ENCODE results near the gene CNTNAP2.
"Not testable (repeated sequence)": the region's sequence is repeated elsewhere in the genome, so short reads cannot be mapped to it uniquely, and the experiment has no call there.

CNTNAP2 gene

DNA sequence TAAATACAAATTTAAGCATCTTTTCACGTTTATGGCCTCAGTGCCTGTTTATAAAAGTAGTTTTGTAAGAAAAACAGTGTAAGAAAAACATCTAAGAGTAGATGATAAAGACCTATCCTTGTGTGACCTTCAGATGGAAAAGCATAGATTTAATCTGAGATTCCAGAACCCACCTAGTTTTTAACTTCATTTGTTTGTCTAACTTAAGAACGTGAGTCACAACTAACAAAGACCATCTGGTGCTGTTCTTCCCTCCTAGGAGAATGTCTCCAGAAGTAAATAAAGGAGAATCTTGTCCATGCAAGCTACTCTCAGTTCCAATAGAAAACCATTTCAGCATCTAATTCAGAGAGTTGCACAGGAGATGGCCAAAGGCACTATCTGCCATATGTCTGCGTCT is 2208.6 kb downstream of the CNTNAP2 start:
- Histone ChIP-seq H3K36me3 (ENCODE audit: control insufficient read depth in 2 of 2, insufficient read depth in 2 of 2, low read length in 2 of 2) (no peaks in the 10 kb centered on the region), H3K27ac (ENCODE audit: low read depth in 2 of 2, low read length in 2 of 2) (no peak overlapping the region), H3K27me3 (ENCODE audit: control insufficient read depth in 2 of 2, insufficient read depth in 2 of 2, low read length in 2 of 2) (no peaks in the 10 kb centered on the region), H3K4me1 (ENCODE audit: control insufficient read depth in 2 of 2, insufficient read depth in 2 of 2, low read length in 2 of 2) (no peaks in the 10 kb centered on the region), H3K4me3 (ENCODE audit: low read length in 2 of 2) (no peak overlapping the region), H3K9ac (ENCODE audit: low read depth in 1 of 2, low read length in 2 of 2) (no peak overlapping the region), H3K9me3 (ENCODE audit: control insufficient read depth in 2 of 2, low read length in 2 of 2) (no peaks in the 10 kb centered on the region)

DNA sequence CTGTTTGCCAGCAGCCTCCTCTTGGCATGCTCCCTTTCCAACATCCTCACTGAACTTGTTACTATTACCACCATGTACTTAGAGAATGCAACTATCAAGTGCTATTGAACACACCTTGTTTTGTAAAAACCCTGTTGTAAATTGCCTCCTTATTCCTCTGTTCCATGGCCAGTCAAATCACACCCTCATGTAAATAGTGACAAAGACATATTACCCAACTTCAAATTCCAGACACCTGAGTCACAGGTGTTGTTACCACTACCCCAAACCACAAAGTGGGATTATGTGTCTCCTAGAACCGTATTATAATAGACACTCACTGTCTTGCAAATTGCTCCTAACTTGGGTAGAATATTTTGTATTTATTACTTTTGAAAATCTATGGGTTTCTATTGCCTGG is 2210.8 kb downstream of the CNTNAP2 start:
- Histone ChIP-seq H3K4me3 (ENCODE audit: low read length in 2 of 2) (no peak overlapping the region), H3K4me1 (ENCODE audit: control insufficient read depth in 2 of 2, insufficient read depth in 2 of 2, low read length in 2 of 2) (no peaks in the 10 kb centered on the region), H3K27me3 (ENCODE audit: control insufficient read depth in 2 of 2, insufficient read depth in 2 of 2, low read length in 2 of 2) (no peaks in the 10 kb centered on the region), H3K27ac (ENCODE audit: low read depth in 2 of 2, low read length in 2 of 2) (no peak overlapping the region), H3K36me3 (ENCODE audit: control insufficient read depth in 2 of 2, insufficient read depth in 2 of 2, low read length in 2 of 2) (no peaks in the 10 kb centered on the region), H3K9me3 (ENCODE audit: control insufficient read depth in 2 of 2, low read length in 2 of 2) (no peaks in the 10 kb centered on the region), H3K9ac (ENCODE audit: low read depth in 1 of 2, low read length in 2 of 2) (no peak overlapping the region)

DNA sequence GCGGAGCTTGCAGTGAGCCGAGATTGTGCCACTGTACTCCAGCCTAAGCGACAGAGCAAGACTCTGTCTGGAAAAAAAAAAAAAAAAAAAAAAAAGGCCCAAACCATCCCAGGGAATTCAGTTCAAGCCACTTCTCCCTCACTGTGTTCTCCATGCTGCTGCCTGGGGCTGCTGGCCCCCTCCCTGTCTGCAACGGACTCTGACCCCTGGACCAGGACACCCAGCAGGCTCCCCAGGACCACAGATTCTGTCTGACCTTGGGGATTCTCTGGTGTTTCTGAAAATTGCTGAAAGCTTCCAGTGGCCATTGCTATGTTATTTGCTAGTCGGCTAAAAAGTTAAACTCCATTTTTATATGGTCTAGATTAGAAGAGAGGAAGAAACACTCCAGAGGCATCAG is 2212.3 kb downstream of the CNTNAP2 start:
- H3K9me3 ChIP-seq (ENCODE audit: control insufficient read depth in 2 of 2, low read length in 2 of 2): no peaks in the 10 kb centered on the region
- no peak overlapping the region for H3K9ac ChIP-seq (ENCODE audit: low read depth in 1 of 2, low read length in 2 of 2)

DNA sequence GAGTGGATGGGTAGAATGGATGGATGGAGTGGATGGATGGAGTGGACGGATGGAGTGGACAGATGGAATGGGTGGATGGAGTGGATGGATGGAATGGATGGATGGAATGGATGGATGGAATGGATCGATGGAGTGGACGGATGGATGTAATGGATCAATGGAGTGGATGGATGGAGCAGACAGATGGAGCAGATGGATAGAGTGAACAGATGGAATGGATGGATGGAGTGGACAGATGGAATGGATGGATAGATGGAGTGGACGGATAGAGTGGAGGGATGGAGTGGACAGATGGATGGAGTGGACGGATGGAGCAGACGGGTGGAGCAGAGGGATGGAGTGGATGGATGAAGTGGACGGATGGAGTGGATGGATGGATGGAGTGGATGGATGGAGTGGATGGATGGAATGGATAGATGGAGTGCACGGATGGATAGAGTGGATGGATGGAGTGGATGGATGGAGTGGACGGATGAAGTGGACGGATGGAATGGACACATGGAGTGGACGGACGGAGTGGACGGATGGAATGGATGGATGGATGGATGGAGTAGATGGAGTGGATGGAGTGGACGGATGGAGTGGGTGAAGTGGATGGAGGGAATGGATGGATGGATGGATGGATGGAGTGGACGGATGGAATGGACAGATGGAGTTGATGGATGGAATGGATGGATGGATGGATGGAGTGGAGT is 2213.7 kb downstream of the CNTNAP2 start:
- H3K36me3 ChIP-seq (ENCODE audit: control insufficient read depth in 2 of 2, insufficient read depth in 2 of 2, low read length in 2 of 2): no peaks in the 10 kb centered on the region
- no peak overlapping the region for H3K27ac ChIP-seq (ENCODE audit: low read depth in 2 of 2, low read length in 2 of 2)
- H3K4me1 ChIP-seq (ENCODE audit: control insufficient read depth in 2 of 2, insufficient read depth in 2 of 2, low read length in 2 of 2): no peaks in the 10 kb centered on the region
- H3K27me3 ChIP-seq (ENCODE audit: control insufficient read depth in 2 of 2, insufficient read depth in 2 of 2, low read length in 2 of 2): no peaks in the 10 kb centered on the region
- H3K9me3 ChIP-seq (ENCODE audit: control insufficient read depth in 2 of 2, low read length in 2 of 2): no peaks in the 10 kb centered on the region
- H3K9ac ChIP-seq (ENCODE audit: low read depth in 1 of 2, low read length in 2 of 2): no peak overlapping the region
- no peak overlapping the region for H3K4me3 ChIP-seq (ENCODE audit: low read length in 2 of 2)

More for the DNA sequence above, 2212.3 kb downstream of the CNTNAP2 start:
- no peaks in the 10 kb centered on the region for H3K4me1 ChIP-seq (ENCODE audit: control insufficient read depth in 2 of 2, insufficient read depth in 2 of 2, low read length in 2 of 2)
- H3K36me3 ChIP-seq (ENCODE audit: control insufficient read depth in 2 of 2, insufficient read depth in 2 of 2, low read length in 2 of 2): no peaks in the 10 kb centered on the region
- H3K4me3 ChIP-seq (ENCODE audit: low read length in 2 of 2): no peak overlapping the region
- H3K27ac ChIP-seq (ENCODE audit: low read depth in 2 of 2, low read length in 2 of 2): no peak overlapping the region
- no peaks in the 10 kb centered on the region for H3K27me3 ChIP-seq (ENCODE audit: control insufficient read depth in 2 of 2, insufficient read depth in 2 of 2, low read length in 2 of 2)

DNA sequence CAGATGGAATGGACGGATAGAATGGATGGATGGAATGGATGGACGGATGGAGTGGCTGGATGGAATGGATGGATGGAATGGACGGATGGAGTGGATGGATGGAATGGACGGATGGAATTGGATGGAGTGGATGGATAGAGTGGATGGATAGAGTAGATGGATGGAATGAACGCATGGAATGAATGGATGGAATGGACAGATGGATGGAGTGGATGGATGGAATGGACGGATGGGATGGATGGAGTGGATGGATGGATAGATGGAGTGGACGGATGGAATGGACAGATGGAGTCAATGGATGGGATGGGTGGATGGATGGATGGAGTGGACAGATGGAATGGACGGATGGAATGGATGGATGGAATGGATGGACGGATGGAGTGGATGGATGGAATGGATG is 2214.2 kb downstream of the CNTNAP2 start:
- Histone ChIP-seq H3K4me3 (ENCODE audit: low read length in 2 of 2) (no peak overlapping the region), H3K36me3 (ENCODE audit: control insufficient read depth in 2 of 2, insufficient read depth in 2 of 2, low read length in 2 of 2) (no peaks in the 10 kb centered on the region), H3K27ac (ENCODE audit: low read depth in 2 of 2, low read length in 2 of 2) (no peak overlapping the region)

DNA sequence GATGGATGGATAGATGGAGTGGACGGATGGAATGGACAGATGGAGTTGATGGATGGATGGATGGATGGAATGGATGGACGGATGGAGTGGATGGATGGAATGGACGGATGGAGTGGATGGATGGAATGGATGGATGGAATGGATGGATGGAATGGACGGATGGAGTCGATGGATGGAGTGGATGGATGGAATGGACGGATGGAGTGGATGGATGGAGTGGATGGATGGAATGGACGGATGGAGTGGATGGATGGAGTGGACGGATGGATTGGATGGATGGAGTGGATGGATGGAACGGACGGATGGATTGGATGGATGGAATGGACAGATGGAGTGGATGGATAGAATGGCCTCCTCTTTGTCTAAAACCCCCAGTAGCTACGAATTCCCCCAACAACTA is 2214.9 kb downstream of the CNTNAP2 start:
- not testable (repeated sequence) for H3K27ac ChIP-seq (ENCODE audit: low read depth in 2 of 2, low read length in 2 of 2); H3K9ac ChIP-seq (ENCODE audit: low read depth in 1 of 2, low read length in 2 of 2); H3K4me1 ChIP-seq (ENCODE audit: control insufficient read depth in 2 of 2, insufficient read depth in 2 of 2, low read length in 2 of 2); H3K27me3 ChIP-seq (ENCODE audit: control insufficient read depth in 2 of 2, insufficient read depth in 2 of 2, low read length in 2 of 2); H3K4me3 ChIP-seq (ENCODE audit: low read length in 2 of 2); H3K36me3 ChIP-seq (ENCODE audit: control insufficient read depth in 2 of 2, insufficient read depth in 2 of 2, low read length in 2 of 2); H3K9me3 ChIP-seq (ENCODE audit: control insufficient read depth in 2 of 2, low read length in 2 of 2)

More for the DNA sequence above, 2214.2 kb downstream of the CNTNAP2 start:
- no peak overlapping the region for H3K9ac ChIP-seq (ENCODE audit: low read depth in 1 of 2, low read length in 2 of 2)
- H3K4me1 ChIP-seq (ENCODE audit: control insufficient read depth in 2 of 2, insufficient read depth in 2 of 2, low read length in 2 of 2): no peaks in the 10 kb centered on the region
- H3K27me3 ChIP-seq (ENCODE audit: control insufficient read depth in 2 of 2, insufficient read depth in 2 of 2, low read length in 2 of 2): no peaks in the 10 kb centered on the region
- H3K9me3 ChIP-seq (ENCODE audit: control insufficient read depth in 2 of 2, low read length in 2 of 2): no peaks in the 10 kb centered on the region

DNA sequence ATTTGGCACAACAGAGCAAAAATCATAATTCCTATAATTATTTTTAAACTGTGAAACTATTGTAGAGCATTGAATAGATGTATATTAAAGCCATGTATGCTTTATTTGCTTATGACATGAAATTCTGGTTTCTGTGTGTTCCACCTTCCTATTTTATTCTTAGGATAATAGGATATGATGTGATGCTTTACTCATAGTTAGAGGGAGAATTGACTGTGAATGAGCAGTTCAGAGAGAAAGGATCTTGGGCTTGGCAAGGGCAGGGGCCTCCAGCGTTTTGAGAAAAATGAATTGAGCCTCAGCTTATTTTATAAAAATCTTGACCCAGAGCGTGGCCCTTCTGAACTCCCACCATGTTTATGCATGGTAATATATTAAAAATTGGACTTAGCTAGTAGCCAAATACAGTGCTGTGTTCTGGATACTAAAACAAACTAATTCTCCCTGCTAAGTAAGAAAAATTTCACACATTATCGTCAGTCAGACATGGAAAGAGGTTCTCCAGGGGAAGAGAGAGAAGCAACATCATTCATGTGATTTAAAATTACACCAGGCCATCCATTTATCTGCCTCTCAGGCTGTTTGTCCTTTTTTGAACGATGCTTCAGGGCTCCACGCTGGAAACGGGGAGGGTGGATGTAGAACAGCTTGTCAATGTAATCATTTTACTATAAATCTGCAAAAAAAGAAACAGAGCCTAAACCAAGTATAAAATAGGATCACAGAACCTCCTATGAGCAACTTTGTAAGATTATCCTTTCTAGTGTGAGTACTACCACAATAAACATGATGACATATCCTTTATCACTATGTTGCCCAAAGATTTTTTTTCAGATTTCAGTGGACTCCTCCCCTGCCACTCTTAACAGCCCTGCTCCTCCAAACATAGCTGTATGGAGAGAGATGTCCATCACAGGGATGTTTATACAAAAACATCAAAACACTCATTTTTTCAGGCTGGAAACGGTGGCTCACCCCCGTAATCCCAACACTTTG is 2215.9 kb downstream of the CNTNAP2 start:
- no peak overlapping the region for H3K4me3 ChIP-seq (ENCODE audit: low read length in 2 of 2)

DNA sequence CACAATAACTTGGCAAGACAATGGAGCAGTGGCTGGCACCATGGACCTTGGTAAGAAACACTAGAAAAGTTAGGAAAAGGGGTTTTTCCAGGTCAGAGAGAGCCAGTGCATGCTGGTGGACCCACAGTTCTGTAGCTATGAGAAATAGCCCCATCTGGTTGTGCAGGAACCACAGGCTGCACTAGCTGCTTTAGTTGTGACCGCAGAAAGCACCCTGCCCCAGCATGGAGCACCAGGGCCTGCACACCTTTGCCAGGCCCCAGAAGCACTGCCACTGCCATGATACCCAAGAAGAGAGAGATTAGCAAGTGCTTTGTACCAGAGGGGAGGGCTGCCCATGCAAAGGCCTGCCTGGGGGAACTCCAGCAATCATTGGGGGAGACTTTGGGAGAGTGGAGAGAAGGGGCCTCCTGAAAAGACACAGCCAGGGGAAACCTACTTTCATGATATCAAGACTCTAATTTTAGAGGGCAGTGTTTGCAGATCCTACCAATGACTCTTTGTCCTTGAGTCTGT is 2217.9 kb downstream of the CNTNAP2 start:
- Histone ChIP-seq H3K4me3 (ENCODE audit: low read length in 2 of 2) (no peak overlapping the region), H3K27ac (ENCODE audit: low read depth in 2 of 2, low read length in 2 of 2) (no peak overlapping the region), H3K9ac (ENCODE audit: low read depth in 1 of 2, low read length in 2 of 2) (no peak overlapping the region), H3K36me3 (ENCODE audit: control insufficient read depth in 2 of 2, insufficient read depth in 2 of 2, low read length in 2 of 2) (no peaks in the 10 kb centered on the region), H3K9me3 (ENCODE audit: control insufficient read depth in 2 of 2, low read length in 2 of 2) (no peaks in the 10 kb centered on the region), H3K4me1 (ENCODE audit: control insufficient read depth in 2 of 2, insufficient read depth in 2 of 2, low read length in 2 of 2) (peaks cover 2 to 4% of the 10 kb centered on the region in 2 donors), H3K27me3 (ENCODE audit: control insufficient read depth in 2 of 2, insufficient read depth in 2 of 2, low read length in 2 of 2) (peaks cover 9 to 11% of the 10 kb centered on the region in 2 donors)

More for the DNA sequence above, 2215.9 kb downstream of the CNTNAP2 start:
- H3K36me3 ChIP-seq (ENCODE audit: control insufficient read depth in 2 of 2, insufficient read depth in 2 of 2, low read length in 2 of 2): no peaks in the 10 kb centered on the region
- peaks cover 4 to 6% of the 10 kb centered on the region in 2 donors for H3K27me3 ChIP-seq (ENCODE audit: control insufficient read depth in 2 of 2, insufficient read depth in 2 of 2, low read length in 2 of 2)
- no peaks in the 10 kb centered on the region for H3K4me1 ChIP-seq (ENCODE audit: control insufficient read depth in 2 of 2, insufficient read depth in 2 of 2, low read length in 2 of 2)
- H3K9me3 ChIP-seq (ENCODE audit: control insufficient read depth in 2 of 2, low read length in 2 of 2): no peaks in the 10 kb centered on the region
- no peak overlapping the region for H3K9ac ChIP-seq (ENCODE audit: low read depth in 1 of 2, low read length in 2 of 2)
- no peak overlapping the region for H3K27ac ChIP-seq (ENCODE audit: low read depth in 2 of 2, low read length in 2 of 2)

DNA sequence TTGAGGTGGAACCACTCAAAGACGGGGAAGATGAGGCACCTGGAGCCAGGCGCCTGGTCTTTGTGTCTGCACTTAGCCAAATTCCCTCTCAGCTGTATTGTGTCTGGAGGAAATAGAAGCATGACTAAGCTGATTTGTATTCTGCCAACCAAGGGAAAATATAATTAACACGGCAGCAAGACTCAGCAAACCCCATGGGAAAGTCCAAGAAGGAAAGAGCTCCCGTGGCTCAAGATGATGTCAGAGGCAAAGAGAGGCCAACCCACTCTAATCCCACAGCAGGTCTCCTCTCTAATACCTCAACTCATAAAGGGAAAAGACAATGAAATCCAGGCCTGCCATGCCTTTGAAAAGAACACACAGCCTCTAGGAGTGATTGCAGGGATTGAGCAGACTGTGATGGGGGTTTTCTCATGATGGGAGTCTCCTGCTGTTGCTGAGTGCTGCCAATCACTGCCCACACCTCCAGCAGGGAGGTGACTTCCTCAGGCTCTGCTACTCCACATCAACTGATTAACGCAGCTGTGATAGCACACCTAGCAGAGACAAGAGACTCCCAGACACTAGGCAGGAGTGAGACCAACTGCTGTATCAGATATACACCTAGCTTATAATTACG is 2218.5 kb downstream of the CNTNAP2 start:
- Histone ChIP-seq H3K9ac (ENCODE audit: low read depth in 1 of 2, low read length in 2 of 2) (no peak overlapping the region), H3K4me1 (ENCODE audit: control insufficient read depth in 2 of 2, insufficient read depth in 2 of 2, low read length in 2 of 2) (peaks cover 2 to 4% of the 10 kb centered on the region in 2 donors), H3K36me3 (ENCODE audit: control insufficient read depth in 2 of 2, insufficient read depth in 2 of 2, low read length in 2 of 2) (no peaks in the 10 kb centered on the region), H3K27ac (ENCODE audit: low read depth in 2 of 2, low read length in 2 of 2) (no peak overlapping the region), H3K9me3 (ENCODE audit: control insufficient read depth in 2 of 2, low read length in 2 of 2) (no peaks in the 10 kb centered on the region), H3K27me3 (ENCODE audit: control insufficient read depth in 2 of 2, insufficient read depth in 2 of 2, low read length in 2 of 2) (peaks cover 9 to 11% of the 10 kb centered on the region in 2 donors), H3K4me3 (ENCODE audit: low read length in 2 of 2) (no peak overlapping the region)
